GM12874 (cell line): ENCODE measurements around the gene ABLIM3.

ENCODE experiments used
- CTCF ChIP-seq: IDR thresholded peaks from 2 replicates; pipeline ENCODE4 v1.5.1; 2011; ENCODE audit warnings: low read depth, mild to moderate bottlenecking, control low read depth, low read length, moderate library complexity; ENCODE audit not compliant: insufficient read depth

ABLIM3 gene

GRCh38 chr5:149133795-149134777 lies 7.2 kb upstream of the ABLIM3 start:
- TF ChIP-seq CTCF, result no peak

- TF ChIP-seq CTCF, result no peak
Measured at GRCh38 chr5:149134778-149135500, 6.4 kb upstream of the ABLIM3 start.

- TF ChIP-seq CTCF, result no peak
Measured at GRCh38 chr5:149135536-149136201, 5.6 kb upstream of the ABLIM3 start.

GRCh38 chr5:149138182-149138923 lies 2.9 kb upstream of the ABLIM3 start:
- TF ChIP-seq CTCF, result no peak

DNA sequence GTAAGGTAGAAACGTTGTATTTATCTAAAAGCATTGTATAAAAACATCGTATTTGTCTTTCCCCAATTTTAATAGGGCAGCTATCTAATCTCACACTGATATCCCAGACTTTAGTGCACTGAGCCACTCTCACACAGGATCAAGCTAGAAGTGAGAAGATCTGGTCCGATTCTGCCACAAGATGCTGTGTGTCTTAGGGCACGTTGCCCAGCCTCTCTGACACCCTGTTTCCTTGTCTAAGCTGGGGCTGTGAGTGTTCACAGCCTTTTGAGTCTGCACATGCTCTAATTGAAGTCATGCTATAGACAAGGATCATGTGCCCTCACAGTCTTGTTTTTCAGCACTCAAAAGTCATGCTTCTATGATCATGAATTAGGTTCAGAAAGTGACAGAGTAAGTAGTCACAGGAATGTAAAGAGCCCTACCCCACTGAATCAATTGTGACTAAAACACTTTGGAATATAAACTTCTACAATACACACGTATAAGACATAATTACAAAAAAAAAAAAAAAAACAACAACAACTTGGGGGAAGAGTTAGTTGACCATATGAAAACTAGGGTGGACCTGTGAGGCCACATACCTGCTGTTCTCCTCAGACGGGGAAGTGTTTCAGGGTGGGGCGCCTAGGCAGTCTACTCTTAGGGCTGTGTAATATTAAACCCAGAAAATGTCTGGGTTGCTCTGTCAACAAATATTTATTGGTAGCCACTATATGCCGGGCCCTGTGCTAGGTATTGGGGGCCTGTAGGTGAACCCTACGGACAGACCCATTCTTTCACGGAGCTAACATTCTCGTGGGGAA lies 893 bp upstream of the ABLIM3 start:
- TF ChIP-seq CTCF, result no peak

GRCh38 chr5:149141957-149142851 lies 911 bp downstream of the ABLIM3 start:
- no peak for TF ChIP-seq CTCF
